HL-60/S4 treated with retinoic acid at 250 ng/mL for 4 days and 3 days (cell line): Measurements from ENCODE around the gene SIK1.

Source experiments
- in situ Hi-C: fragments of 300-500 bp; cut with MboI; formaldehyde crosslinking; loops from 2 replicates; pipeline ENCODE4 v1.7.0; 2022; ENCODE audit warnings: low sequenced_read_pairs

The SIK1 gene

DNA sequence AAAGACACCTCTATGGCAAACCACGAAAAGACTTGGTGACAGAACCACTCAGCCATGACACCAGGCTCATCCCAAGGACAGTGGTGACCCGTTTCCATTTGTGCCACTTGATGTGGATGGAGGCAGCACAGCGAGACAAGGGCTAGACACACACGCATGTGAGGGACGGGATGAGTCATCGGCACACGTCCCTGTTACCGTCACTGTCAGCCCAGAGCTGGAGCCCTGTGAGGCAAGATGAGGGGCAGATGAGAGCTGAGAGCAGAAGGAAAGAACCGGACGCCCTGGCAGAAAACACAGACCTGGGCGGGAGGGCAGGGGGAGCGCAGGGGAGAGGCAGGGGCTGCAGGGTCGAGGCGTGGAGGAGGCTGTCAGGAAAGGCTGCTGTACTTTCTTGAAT is 57.8 kb downstream of the SIK1 start:
- in situ Hi-C loops = no loop called here

DNA sequence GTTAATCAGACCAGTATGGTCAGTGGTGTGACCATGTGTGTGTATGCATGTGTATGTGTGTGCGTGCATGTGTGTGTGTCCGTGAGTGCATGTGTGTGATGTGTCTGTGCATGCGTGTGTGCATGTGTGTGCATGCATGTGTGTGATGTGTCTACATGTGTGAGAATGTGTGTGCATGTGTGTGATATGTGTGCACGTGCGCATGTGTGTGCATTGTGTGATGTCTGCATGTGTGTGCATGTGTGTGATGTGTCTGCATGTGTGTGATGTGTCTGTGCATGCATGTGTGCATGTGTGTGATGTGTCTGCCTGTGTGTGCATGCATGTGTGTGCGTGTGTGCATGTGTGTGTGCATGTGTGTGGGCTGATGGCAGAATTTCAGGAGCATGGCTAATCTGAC is 58.2 kb downstream of the SIK1 start:
- in situ Hi-C loops = no loop called here

DNA sequence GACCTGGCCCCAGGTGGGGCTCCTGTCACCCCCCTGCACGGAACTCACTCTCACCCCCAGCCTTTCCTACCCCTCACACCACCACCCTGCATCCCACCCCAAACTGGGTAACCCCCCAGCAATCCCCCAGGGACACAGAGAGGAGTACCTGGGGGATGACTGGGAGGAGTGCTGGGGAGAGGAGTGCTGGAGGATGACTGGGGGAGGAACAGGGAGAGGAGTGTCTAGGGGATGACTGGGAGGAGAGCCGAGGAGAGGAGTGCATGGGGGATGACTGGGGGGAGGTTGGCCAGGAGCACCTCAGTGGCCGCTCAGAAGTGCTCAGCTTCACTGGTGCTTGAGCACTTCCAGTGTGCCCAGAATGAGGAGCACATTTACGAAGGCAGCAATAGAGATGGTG is 59.1 kb downstream of the SIK1 start:
- in situ Hi-C loops = no loop called here

DNA sequence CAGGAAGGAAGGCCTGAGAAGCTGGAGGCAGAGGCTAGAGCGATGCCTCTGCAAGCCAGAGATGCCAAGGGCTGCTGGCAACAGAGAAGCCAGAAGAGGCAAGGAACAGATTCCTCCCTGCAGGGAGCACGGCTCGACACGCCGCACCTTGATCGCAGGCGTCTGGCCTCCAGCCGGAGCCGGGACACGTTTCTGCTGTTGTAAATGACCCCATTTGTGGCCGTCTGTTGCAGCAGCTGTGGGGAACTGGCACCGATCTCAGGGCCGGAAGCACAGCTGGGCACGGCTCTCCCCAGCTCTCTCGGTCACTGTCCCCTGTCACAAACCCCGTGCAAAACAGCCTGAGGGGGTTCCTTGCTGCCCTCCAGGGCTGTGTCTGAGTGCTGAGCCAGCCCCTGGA is 59.6 kb downstream of the SIK1 start:
- in situ Hi-C loops = no loop called here

DNA sequence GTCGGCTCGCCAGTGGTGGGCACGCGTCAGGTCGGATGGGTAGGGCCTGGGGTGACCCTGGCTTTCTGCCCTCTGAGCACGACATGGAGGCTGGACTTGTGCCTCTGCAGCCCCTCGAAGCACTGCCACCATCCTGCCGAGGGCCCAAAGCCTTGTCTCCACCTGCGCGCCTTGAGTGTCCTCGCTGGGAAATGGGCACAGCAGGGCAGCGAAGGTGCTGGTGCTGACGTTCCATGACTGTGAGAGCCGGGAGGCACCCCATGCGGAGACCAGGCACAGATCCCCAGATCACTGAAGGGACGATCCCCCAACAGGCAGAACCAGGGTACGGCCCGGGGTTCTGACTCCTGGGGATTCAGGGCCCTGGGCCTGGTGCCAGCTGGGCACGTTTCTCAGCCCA is 60.3 kb downstream of the SIK1 start:
- in situ Hi-C loops = no loop called here

DNA sequence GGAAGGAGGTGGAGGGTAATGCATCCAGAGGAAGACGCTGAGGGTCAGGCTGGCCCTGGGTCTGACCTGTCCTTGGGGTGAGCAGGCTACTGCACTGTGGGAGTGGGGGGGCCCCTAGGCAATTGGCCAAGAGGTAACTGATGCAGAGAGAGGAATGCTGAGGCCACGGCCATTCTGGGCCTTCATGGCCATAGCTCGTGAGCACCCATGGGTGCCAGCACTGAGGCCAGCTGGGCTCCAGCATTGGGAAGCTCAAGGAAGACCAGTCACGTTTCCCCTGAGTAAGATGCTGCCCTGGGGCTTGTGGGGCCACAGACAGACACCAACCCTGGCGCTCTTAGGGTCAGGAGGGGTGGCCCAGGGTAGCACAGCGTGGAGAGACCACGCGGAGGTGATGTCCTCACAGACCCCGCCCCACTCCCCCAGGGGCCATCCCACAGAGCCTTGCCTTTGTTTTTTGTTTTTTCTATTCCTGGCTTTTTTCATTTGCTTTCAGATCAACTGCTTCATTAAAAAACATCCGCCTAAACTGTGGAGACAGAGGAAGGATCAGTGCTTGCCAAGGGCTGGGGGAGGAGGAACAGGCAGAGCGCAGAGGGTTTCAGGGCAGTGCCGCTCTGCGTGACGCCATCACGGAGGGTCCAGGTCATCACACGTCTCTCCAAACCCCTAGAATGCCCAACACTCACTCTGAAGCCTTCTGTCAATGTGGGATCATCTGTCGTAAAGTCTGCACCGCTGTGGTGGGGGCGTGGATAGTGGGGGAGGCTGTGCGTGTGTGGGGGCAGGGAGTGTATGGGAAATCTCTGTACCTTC is 61.1 kb downstream of the SIK1 start:
- in situ Hi-C loops = no loop called here

DNA sequence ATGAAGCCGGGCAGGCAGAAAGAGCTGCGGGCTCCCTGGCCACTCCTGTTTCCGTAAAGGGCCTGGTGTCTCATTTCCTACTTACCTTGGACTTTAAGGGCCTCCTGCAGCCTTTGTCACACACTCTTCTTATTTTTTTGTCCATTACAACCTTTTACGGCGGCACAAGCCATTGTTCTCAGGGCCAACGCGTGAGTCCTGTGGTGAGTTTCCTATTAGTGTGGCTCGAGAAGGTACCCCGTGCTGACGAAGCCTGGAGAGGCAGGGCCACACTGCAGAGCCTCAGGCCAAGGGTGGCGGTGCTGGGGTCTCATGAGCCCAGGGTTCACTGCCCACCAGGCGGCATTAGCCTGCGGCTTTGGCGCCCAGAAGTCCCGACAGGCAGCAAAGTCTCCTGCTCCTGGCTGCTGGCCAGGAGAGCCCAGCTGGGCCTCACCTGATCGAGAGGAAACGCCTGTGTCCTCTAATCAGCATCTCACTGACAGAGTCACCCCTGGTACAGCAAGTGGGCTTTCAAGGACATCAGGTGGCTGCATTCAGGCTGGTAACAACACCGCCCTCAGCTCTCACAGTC is 62.0 kb downstream of the SIK1 start:
- in situ Hi-C loops = no loop called here
